Measurements from ENCODE around the gene NEU1.

DNA sequence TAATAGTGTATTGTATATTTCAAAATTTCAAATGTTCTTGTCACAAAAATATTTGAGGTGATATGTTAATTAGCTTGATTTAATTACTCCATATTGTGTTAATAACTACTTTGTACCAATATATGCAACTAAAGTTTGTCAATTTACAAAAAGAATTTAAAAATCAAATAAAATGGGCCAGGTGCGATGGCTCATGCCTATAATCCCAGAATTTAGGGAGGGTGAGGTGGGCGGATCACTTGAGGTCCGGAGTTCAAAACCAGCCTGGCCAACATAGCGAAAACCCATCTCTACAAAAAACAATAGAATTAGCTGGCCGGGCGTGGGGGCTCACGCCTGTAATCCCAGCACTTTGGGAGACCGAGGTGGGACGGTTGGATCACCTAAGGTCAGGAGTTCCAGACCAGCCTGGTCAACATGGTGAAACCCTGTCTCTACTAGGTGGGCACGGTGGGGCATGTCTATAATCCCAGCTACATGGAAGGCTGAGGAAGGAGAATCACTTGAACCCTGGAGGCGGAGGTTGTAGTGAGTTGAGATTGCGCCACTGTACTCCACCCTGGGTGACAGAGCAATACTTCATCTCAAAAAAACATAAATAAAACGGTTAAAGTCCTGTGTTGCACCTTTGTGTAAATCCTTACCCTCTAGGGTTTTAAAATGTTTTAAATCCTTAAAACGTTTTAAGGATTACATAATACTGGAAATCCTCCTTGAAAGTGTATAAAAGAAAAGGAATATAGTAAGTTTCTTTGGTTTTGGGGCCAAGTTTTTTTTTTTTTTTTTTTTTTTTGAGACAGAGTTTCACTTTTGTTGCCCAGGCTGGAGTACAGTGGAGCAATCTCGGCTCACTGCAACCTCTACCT is 31.0 kb downstream of the NEU1 start:
- TF ChIP-seq GATA3 (IDR thresholded peaks at IDR 0.05; ENCODE audit: low read depth, low read length), result no peak
- TF ChIP-seq GATA2 (IDR thresholded peaks at IDR 0.05; ENCODE audit: low read depth, low read length), result no peak
